Activated gamma-delta T cell treated with Interleukin-2 at 50 U/mL for 16 hours (primary cell): ENCODE measurements around the gene CFC1.
"Not testable (repeated sequence)": the region's sequence is repeated elsewhere in the genome, so short reads cannot be mapped to it uniquely, and the experiment has no call there.

Source experiments
- DNase-seq: peaks from one replicate; pipeline ENCODE4 v3.0.0-alpha.2; 2020

CFC1 gene

GRCh38 chr2:130599393-130599792 lies at the start of gene CFC1:
Gene CFC1 (minus strand): TSS chr2:130599575. CDS start chr2:130599287, 288 bp downstream.
- DNase-seq: not testable (repeated sequence)

GRCh38 chr2:130641688-130642087 lies 42.3 kb upstream of the CFC1 start:
- DNase-seq: not testable (repeated sequence)

- DNase-seq: not testable (repeated sequence)
These were observed 39.6 kb upstream of the CFC1 start for GRCh38 chr2:130638973-130639372.

- DNase-seq: not testable (repeated sequence)
These were observed 29.6 kb upstream of the CFC1 start for GRCh38 chr2:130628784-130629475.

GRCh38 chr2:130611140-130611539 lies 11.8 kb upstream of the CFC1 start, which contains the start of gene POTEJ:
Gene POTEJ (plus strand): TSS chr2:130611440. CDS start chr2:130611533, 93 bp downstream.
- DNase-seq: not testable (repeated sequence)

GRCh38 chr2:130610486-130610885 lies 11.1 kb upstream of the CFC1 start:
- DNase-seq: not testable (repeated sequence)

GRCh38 chr2:130609002-130609920 lies 9.9 kb upstream of the CFC1 start:
- DNase-seq: not testable (repeated sequence)

- DNase-seq: not testable (repeated sequence)
These were observed 9.1 kb upstream of the CFC1 start for GRCh38 chr2:130608276-130609001.

GRCh38 chr2:130601648-130602302 lies 2.4 kb upstream of the CFC1 start:
- DNase-seq: not testable (repeated sequence)

GRCh38 chr2:130599926-130600325 lies 551 bp upstream of the CFC1 start:
- DNase-seq: not testable (repeated sequence)

GRCh38 chr2:130598463-130598862 lies 912 bp downstream of the CFC1 start:
- not testable (repeated sequence) for DNase-seq

GRCh38 chr2:130597994-130598393 lies 1.4 kb downstream of the CFC1 start:
- DNase-seq: not testable (repeated sequence)

- not testable (repeated sequence) for DNase-seq
These were observed 2.6 kb downstream of the CFC1 start for GRCh38 chr2:130596757-130597156.

GRCh38 chr2:130594011-130594410 lies 5.4 kb downstream of the CFC1 start:
- not testable (repeated sequence) for DNase-seq

- DNase-seq: not testable (repeated sequence)
These were observed 6.5 kb downstream of the CFC1 start for GRCh38 chr2:130592791-130593414.

- not testable (repeated sequence) for DNase-seq
These were observed 8.5 kb downstream of the CFC1 start for GRCh38 chr2:130590842-130591359.

GRCh38 chr2:130590170-130590841 lies 9.1 kb downstream of the CFC1 start:
- not testable (repeated sequence) for DNase-seq

GRCh38 chr2:130588688-130589458 lies 10.5 kb downstream of the CFC1 start:
- not testable (repeated sequence) for DNase-seq

GRCh38 chr2:130584726-130585125 lies 14.6 kb downstream of the CFC1 start:
- not testable (repeated sequence) for DNase-seq

GRCh38 chr2:130583582-130583981 lies 15.8 kb downstream of the CFC1 start:
- not testable (repeated sequence) for DNase-seq
